ENCODE data around the gene KCNJ12. TPM values are rescaled to one million over a fixed set of nuclear protein-coding genes. Genes with fewer than 3 reads are reported as not detected.

Gene KCNJ12
- polyA plus RNA-seq, 3 donors: not detected

GRCh38 chr17:21373696-21374440 is 2.3 kb upstream of the KCNJ12 start:
- Histone ChIP-seq H3K9ac (ENCODE audit: insufficient read depth, low read length, poor library complexity, severe bottlenecking) (no peak overlapping the region), H3K27me3 (ENCODE audit: control insufficient read depth in 2 of 2, insufficient read depth in 2 of 2, low read length in 2 of 2) (peaks cover 24 to 35% of the 10 kb centered on the region in 2 donors), H3K4me3 (replicated peaks in 1 of 3; ENCODE audit: low read depth in 2 of 3, low read length in 3 of 3) (no peak overlapping the region), H3K9me3 (replicated peaks in 1 of 2; ENCODE audit: control insufficient read depth in 1 of 2, insufficient read depth in 1 of 2, low read length in 2 of 2) (no peaks in the 10 kb centered on the region), H3K4me1 (ENCODE audit: control insufficient read depth in 1 of 2, insufficient read depth in 2 of 2, low read length in 2 of 2) (peaks cover 0 to 18% of the 10 kb centered on the region in 2 donors), H3K79me2 (ENCODE audit: insufficient read depth, low read length) (no peaks in the 10 kb centered on the region), H2AFZ (ENCODE audit: insufficient read depth, low read depth, low read length, poor library complexity, severe bottlenecking) (no peak overlapping the region), H3K36me3 (replicated peaks in 1 of 2; ENCODE audit: control insufficient read depth in 1 of 2, insufficient read depth in 2 of 2, low read length in 2 of 2) (no peaks in the 10 kb centered on the region), H4K20me1 (ENCODE audit: insufficient read depth, low read length) (no peaks in the 10 kb centered on the region), H3K4me2 (replicated peaks; ENCODE audit: extremely low read depth, low read length, poor library complexity, severe bottlenecking) (no peak overlapping the region), H3K27ac (ENCODE audit: low read depth in 1 of 2, low read length in 2 of 2) (no peak overlapping the region)
- H3K27me3 Mint-ChIP-seq (ENCODE audit: low read depth in 3 of 3): peaks cover 38 to 44% (median 43%) of the 10 kb centered on the region in 3 donors
- peak overlapping the region in 1 of 2 donors; percentile 35 for H3K4me3 Mint-ChIP-seq
- whole genome bisulfite sequencing (ENCODE audit: insufficient coverage): 91% methylated on average over 13 of the region's 17 CpGs
- no peaks in the 10 kb centered on the region for H3K36me3 Mint-ChIP-seq
- no peak for DNase-seq
- peaks cover 10% of the 10 kb centered on the region for H3K4me1 Mint-ChIP-seq
- no peak for TF ChIP-seq CTCF (IDR thresholded peaks at IDR 0.05)
- H3K27ac Mint-ChIP-seq: no peak overlapping the region
- intact Hi-C loops (cut with micrococcal nuclease): no loop called here
- H3K9me3 Mint-ChIP-seq: peaks cover 0 to 11% (median 0%) of the 10 kb centered on the region in 7 donors

- TF ChIP-seq CTCF (IDR thresholded peaks at IDR 0.05): no peak
These were observed 1.6 kb upstream of the KCNJ12 start for GRCh38 chr17:21374441-21375161.

More at GRCh38 chr17:21374441-21375161, 1.6 kb upstream of the KCNJ12 start:
- H3K27ac ChIP-seq (ENCODE audit: low read depth in 1 of 2, low read length in 2 of 2): no peak overlapping the region
- H3K27me3 ChIP-seq (ENCODE audit: control insufficient read depth in 2 of 2, insufficient read depth in 2 of 2, low read length in 2 of 2): peaks cover 24 to 38% of the 10 kb centered on the region in 2 donors
- H3K79me2 ChIP-seq (ENCODE audit: insufficient read depth, low read length): no peaks in the 10 kb centered on the region
- WGBS (ENCODE audit: insufficient coverage): 37% methylated on average over 3 of the region's 8 CpGs
- peak in 1 of 3 donors; percentile 12 for DNase-seq
- Mint-ChIP-seq H3K4me3 (no peak overlapping the region), H3K36me3 (no peaks in the 10 kb centered on the region), H3K27me3 (ENCODE audit: low read depth in 3 of 3) (peaks cover 40 to 46% (median 45%) of the 10 kb centered on the region in 3 donors), H3K4me1 (peaks cover 10% of the 10 kb centered on the region), H3K27ac (peak overlapping the region in 1 of 7 donors; percentile 33), H3K9me3 (peaks cover 0 to 11% (median 0%) of the 10 kb centered on the region in 7 donors)
- no peaks in the 10 kb centered on the region for H3K36me3 ChIP-seq (replicated peaks in 1 of 2; ENCODE audit: control insufficient read depth in 1 of 2, insufficient read depth in 2 of 2, low read length in 2 of 2)
- H2AFZ ChIP-seq (ENCODE audit: insufficient read depth, low read depth, low read length, poor library complexity, severe bottlenecking): no peak overlapping the region
- no peak overlapping the region for H3K4me3 ChIP-seq (replicated peaks in 1 of 3; ENCODE audit: low read depth in 2 of 3, low read length in 3 of 3)
- H3K9ac ChIP-seq (ENCODE audit: insufficient read depth, low read length, poor library complexity, severe bottlenecking): no peak overlapping the region
- H4K20me1 ChIP-seq (ENCODE audit: insufficient read depth, low read length): no peaks in the 10 kb centered on the region
- intact Hi-C loops (cut with micrococcal nuclease): no loop called here
- H3K9me3 ChIP-seq (replicated peaks in 1 of 2; ENCODE audit: control insufficient read depth in 1 of 2, insufficient read depth in 1 of 2, low read length in 2 of 2): no peaks in the 10 kb centered on the region
- no peak overlapping the region for H3K4me2 ChIP-seq (replicated peaks; ENCODE audit: extremely low read depth, low read length, poor library complexity, severe bottlenecking)
- peaks cover 0 to 18% of the 10 kb centered on the region in 2 donors for H3K4me1 ChIP-seq (ENCODE audit: control insufficient read depth in 1 of 2, insufficient read depth in 2 of 2, low read length in 2 of 2)

All from CD14-positive monocyte (primary cell).